Measurements from ENCODE around the gene IL17REL.

Gene IL17REL

GRCh38 chr22:50017701-50018224 is 5.2 kb upstream of the IL17REL start:
- no peak overlapping the region for H3K4me3 ChIP-seq
- no peak for TF ChIP-seq CTCF (IDR thresholded peaks at IDR 0.05)
- no peak for DNase-seq (ENCODE audit: low spot score)
- H3K27ac ChIP-seq, result no peak overlapping the region

DNA sequence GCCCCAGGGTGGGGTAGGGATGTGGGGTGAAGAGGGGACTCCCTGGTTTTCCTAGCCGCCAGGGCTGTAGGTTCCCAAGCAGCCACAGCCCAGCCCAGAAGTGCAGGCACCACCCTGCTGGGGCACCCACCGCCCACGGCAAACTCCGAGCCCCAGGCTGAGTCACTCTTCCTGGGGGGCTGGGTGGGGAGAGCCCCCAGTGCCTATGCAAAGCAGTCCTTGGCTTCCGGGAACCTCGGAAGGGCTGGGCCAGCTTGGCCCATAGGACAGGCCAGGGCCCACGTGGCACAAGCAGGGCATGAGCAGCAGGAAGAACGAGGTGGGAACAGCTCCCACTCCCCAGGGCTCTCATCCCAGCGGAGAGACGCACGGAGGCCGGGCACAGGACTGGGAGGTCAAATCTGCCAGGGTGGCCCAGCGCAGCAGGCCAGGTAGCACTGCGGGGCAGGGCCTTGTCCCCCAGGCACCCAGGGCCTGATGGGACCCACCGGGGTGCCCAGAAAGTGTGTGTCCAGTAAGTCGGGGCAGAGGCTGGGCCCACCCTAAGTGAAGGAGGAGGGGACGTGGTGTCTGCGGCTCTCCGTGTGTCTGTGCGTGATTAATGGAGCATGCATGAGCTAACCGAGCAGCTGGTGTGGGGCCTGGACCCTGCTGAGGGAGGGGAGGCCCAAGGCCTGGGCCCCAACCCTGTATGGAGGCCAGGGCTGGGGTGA is 4.6 kb upstream of the IL17REL start:
- peak; percentile 57 for DNase-seq (ENCODE audit: low spot score)
- Histone ChIP-seq H3K27ac (no peak overlapping the region), H3K4me3 (no peak overlapping the region)
- TF ChIP-seq CTCF (IDR thresholded peaks at IDR 0.05), result no peak

GRCh38 chr22:50016308-50016987 is 3.9 kb upstream of the IL17REL start:
- peak; percentile 68 for DNase-seq (ENCODE audit: low spot score)
- no peak for TF ChIP-seq CTCF (IDR thresholded peaks at IDR 0.05)
- H3K27ac ChIP-seq, result no peak overlapping the region

GRCh38 chr22:50015451-50016307 is 3.1 kb upstream of the IL17REL start:
- no peak overlapping the region for H3K4me3 ChIP-seq
- DNase-seq (ENCODE audit: low spot score), result peak; percentile 65
- TF ChIP-seq CTCF (IDR thresholded peaks at IDR 0.05), result no peak
- no peak overlapping the region for H3K27ac ChIP-seq

More at GRCh38 chr22:50016308-50016987, 3.9 kb upstream of the IL17REL start:
- H3K4me3 ChIP-seq, result no peak overlapping the region

- peak overlapping the region; percentile 40 for H3K4me3 ChIP-seq
- TF ChIP-seq CTCF (IDR thresholded peaks at IDR 0.05), result no peak
- no peak for DNase-seq (ENCODE audit: low spot score)
- H3K27ac ChIP-seq, result no peak overlapping the region
These were observed 2.3 kb upstream of the IL17REL start for GRCh38 chr22:50014655-50015401.

GRCh38 chr22:50014053-50014501 is 1.5 kb upstream of the IL17REL start:
- H3K27ac ChIP-seq, result no peak overlapping the region
- DNase-seq (ENCODE audit: low spot score), result no peak
- no peak overlapping the region for H3K4me3 ChIP-seq
- no peak for TF ChIP-seq CTCF (IDR thresholded peaks at IDR 0.05)
